Upper lobe of left lung (tissue), 4 donors: ENCODE measurements around the gene ZNF280A.

Experiments used
- CTCF ChIP-seq, 6 experiments: fragments of 450-650 bp in 4 of 6; fragments of 200-600 bp in 2 of 6; sonication (generic) in 2 of 6; IDR thresholded peaks; one replicate each; pipeline ENCODE4 v1.5.1; 2016 to 2019; ENCODE audit warnings: antibody characterized with exemption in 6 of 6
- EP300 ChIP-seq, 4 donors: sonication (generic); formaldehyde crosslinking; IDR thresholded peaks; one replicate each; pipeline ENCODE4 v1.5.1; 2017; ENCODE audit warnings: antibody characterized with exemption in 4 of 4, control low read depth in 2 of 4
- POLR2A ChIP-seq, 4 donors: fragments of 450-650 bp; IDR thresholded peaks; one replicate each; pipeline ENCODE4 v1.5.1; 2016 to 2017; ENCODE audit warnings: antibody characterized with exemption in 4 of 4, mild to moderate bottlenecking in 2 of 4

DNA sequence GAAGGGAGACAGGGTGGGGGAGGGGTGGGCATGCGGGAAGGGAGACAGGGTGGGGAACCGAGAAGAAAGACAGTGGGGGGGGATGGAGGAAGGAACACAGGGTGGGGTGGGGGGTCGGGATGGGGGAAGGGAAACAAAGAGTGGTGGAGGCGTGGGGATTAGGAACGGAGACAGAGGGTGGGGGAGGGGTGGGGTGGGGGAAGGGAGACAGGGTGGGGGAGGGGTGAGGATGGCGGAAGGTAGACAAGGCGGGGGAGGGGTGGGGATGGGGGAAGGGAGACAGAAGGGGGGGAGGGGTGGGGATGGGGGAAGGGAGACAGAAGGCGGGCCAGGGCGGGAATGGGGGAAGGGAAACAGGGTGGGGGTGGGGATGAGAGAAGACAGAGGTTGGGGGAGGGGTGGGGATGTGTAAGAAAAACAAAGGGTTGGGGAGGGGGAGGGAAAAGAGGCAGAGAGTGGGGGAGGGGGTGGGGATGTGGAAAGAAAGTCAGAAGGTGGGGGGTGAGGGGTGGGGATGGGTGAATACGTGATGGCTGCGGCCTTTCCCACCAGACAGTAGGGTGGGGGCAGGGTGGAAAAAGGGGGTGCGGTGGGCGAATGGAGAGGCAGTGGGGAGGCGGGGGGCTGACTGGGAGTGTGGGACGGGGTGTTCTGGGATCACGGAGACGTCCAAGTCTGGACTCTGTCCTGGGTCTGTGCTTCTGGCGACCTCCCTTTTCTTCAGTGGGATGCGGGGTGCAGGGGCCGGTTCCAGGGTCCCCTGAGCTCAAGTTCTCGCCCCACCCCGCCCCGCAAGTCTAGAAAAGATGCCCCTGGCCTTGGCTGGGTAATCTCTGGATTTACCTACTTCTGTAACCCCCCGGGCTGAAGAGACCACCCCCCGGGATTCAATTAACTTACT, 38.3 kb upstream of the ZNF280A start:
- no peak for TF ChIP-seq CTCF (IDR thresholded peaks at IDR 0.05)
- TF ChIP-seq POLR2A (IDR thresholded peaks at IDR 0.05), result no peak
- no peak for TF ChIP-seq EP300 (IDR thresholded peaks at IDR 0.05)
